Measurements from ENCODE around the gene RAB27A.

The RAB27A gene

DNA sequence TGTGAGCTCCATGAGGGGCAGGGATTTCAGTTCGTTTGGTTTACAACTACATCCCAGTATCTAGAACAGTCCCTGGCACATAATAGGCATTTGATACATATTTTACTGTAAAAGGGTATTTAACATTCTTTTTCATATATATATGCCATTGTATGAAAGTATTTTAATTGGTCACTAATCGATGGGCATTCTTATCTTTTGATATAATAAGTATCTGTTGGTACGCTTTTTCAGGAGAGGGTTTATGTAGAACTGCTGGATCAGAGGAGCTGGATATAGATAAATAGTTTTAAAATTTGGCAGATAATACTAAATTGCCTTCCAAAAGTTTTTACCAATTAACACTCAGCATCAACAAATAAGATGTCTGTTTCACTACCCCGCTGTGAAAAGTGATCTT, 91.9 kb downstream of the RAB27A start:
- TF ChIP-seq TAF1 (IDR thresholded peaks at IDR 0.05; ENCODE audit: borderline replicate concordance, insufficient read depth, low read length) (no peak), POLR2AphosphoS5 (IDR thresholded peaks at IDR 0.05; ENCODE audit: low read depth, low read length) (no peak), FOXP2 (optimal IDR thresholded peaks at IDR 0.05; ENCODE audit: borderline replicate concordance, extremely low read depth, extremely low read length, insufficient read depth) (no peak), SIN3A (IDR thresholded peaks at IDR 0.05; ENCODE audit: borderline replicate concordance, insufficient read depth, low read length) (no peak)
- TF ChIP-seq, protein P1, sequence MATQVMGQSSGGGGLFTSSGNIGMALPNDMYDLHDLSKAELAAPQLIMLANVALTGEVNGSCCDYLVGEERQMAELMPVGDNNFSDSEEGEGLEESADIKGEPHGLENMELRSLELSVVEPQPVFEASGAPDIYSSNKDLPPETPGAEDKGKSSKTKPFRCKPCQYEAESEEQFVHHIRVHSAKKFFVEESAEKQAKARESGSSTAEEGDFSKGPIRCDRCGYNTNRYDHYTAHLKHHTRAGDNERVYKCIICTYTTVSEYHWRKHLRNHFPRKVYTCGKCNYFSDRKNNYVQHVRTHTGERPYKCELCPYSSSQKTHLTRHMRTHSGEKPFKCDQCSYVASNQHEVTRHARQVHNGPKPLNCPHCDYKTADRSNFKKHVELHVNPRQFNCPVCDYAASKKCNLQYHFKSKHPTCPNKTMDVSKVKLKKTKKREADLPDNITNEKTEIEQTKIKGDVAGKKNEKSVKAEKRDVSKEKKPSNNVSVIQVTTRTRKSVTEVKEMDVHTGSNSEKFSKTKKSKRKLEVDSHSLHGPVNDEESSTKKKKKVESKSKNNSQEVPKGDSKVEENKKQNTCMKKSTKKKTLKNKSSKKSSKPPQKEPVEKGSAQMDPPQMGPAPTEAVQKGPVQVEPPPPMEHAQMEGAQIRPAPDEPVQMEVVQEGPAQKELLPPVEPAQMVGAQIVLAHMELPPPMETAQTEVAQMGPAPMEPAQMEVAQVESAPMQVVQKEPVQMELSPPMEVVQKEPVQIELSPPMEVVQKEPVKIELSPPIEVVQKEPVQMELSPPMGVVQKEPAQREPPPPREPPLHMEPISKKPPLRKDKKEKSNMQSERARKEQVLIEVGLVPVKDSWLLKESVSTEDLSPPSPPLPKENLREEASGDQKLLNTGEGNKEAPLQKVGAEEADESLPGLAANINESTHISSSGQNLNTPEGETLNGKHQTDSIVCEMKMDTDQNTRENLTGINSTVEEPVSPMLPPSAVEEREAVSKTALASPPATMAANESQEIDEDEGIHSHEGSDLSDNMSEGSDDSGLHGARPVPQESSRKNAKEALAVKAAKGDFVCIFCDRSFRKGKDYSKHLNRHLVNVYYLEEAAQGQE (IDR thresholded peaks at IDR 0.05; ENCODE audit: insufficient read depth in 1 of 2, low read depth in 2 of 2, low read length in 2 of 2) = no peak

DNA sequence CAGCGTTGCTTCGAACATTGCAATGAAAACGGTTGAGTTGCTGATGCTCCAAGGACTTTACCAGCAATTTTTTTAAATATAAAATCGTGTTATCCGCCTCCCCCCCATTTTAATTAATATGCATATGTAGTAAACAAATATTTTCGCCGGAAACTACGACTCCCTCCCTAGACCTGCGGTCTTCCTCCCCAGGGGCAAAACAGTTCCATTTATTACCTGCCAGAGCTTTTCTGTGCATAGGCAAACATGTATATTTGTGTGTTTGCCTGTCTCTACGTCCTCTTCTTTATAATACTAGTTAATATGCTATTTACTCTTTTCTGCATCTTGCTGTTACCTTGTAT, 92.3 kb downstream of the RAB27A start:
- TF ChIP-seq, protein P1 (IDR thresholded peaks at IDR 0.05; ENCODE audit: insufficient read depth in 1 of 2, low read depth in 2 of 2, low read length in 2 of 2) = no peak
- no peak for TF ChIP-seq SIN3A (IDR thresholded peaks at IDR 0.05; ENCODE audit: borderline replicate concordance, insufficient read depth, low read length)
- TF ChIP-seq TAF1 (IDR thresholded peaks at IDR 0.05; ENCODE audit: borderline replicate concordance, insufficient read depth, low read length) = no peak
- no peak for TF ChIP-seq POLR2AphosphoS5 (IDR thresholded peaks at IDR 0.05; ENCODE audit: low read depth, low read length)
- no peak for TF ChIP-seq FOXP2 (optimal IDR thresholded peaks at IDR 0.05; ENCODE audit: borderline replicate concordance, extremely low read depth, extremely low read length, insufficient read depth)

DNA sequence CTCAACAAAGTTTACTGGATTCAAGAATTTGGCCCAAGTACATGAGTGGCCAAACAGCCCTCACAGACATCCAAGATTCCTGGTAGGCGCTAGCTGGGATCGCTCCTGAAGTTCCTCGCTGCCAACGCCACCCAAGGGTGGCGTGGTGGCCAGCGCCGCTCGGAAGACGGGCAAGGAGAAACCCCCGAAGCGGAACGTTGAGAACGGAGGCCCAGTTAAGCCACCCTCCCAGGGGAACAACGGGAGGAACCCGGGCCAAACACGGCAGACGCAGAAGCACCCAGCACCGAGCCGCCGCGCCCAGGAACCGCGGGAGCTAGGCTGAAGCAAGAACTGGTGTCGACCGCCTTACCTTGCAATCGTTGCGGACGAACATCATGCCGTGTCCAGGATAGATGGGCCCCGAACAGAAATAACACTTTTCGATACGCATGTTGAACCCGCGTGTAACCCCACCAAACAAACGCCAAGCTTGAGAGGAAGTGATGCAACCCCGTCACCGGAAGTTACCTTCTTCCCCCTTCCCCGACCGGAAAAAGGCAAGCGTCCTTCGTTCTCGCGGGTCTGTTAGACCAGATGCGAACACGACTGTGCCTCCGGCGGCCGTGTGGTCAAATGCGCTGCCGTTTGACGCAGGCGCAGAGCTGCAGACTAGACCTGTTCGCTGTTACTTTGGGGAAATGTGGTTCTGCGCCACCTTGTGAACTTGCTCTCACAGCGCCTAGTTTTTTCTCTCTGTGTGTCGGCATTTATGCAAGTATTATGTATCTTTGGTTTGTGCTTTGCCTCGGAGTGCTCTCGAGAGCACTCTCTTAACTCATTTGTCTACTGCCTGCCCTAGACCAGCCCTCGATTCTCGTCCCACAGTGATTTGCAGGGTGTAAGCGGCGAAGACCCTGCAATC, 92.9 kb downstream of the RAB27A start, which contains the start of gene RSL24D1:
TSS of gene RSL24D1 (minus strand) at position 484 of the 904 bp plus-strand sequence. CDS start at position 433, 51 bp downstream.
- TF ChIP-seq POLR2AphosphoS5 (IDR thresholded peaks at IDR 0.05; ENCODE audit: low read depth, low read length) (peak; percentile 95), FOXP2 (optimal IDR thresholded peaks at IDR 0.05; ENCODE audit: borderline replicate concordance, extremely low read depth, extremely low read length, insufficient read depth) (peak; percentile 8), TAF1 (IDR thresholded peaks at IDR 0.05; ENCODE audit: borderline replicate concordance, insufficient read depth, low read length) (peak; percentile 87; the same call in 1 of the 2 replicates), SIN3A (IDR thresholded peaks at IDR 0.05; ENCODE audit: borderline replicate concordance, insufficient read depth, low read length) (no peak; the same call in 1 of the 2 replicates)
- TF ChIP-seq, protein P1 (IDR thresholded peaks at IDR 0.05; ENCODE audit: insufficient read depth in 1 of 2, low read depth in 2 of 2, low read length in 2 of 2) = 0 out of 4 replicates have a peak, but pooled peaks of 1 of the 2 experiments have one; percentile 45

DNA sequence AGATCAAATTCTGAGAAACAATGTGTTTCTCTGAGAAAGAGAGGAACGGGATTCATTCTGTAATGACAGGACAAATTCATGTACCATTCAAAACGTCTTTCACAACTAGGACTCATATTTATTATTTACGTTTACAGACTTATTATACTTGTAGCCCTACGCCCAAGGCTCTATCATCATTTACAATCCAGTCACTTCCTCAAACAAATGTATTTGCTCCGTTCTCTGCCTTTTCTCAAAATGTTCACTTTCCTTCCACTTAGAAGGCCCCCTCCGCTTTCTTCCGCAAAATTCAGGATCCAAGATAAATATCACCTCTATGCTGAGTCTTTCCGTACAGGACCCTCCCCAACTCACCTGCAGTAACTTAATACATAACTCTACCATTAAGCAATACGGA, 93.6 kb downstream of the RAB27A start:
- no peak for TF ChIP-seq SIN3A (IDR thresholded peaks at IDR 0.05; ENCODE audit: borderline replicate concordance, insufficient read depth, low read length)
- TF ChIP-seq FOXP2 (optimal IDR thresholded peaks at IDR 0.05; ENCODE audit: borderline replicate concordance, extremely low read depth, extremely low read length, insufficient read depth) = no peak
- no peak for TF ChIP-seq POLR2AphosphoS5 (IDR thresholded peaks at IDR 0.05; ENCODE audit: low read depth, low read length)
- no peak for TF ChIP-seq TAF1 (IDR thresholded peaks at IDR 0.05; ENCODE audit: borderline replicate concordance, insufficient read depth, low read length)
- TF ChIP-seq, protein P1 (IDR thresholded peaks at IDR 0.05; ENCODE audit: insufficient read depth in 1 of 2, low read depth in 2 of 2, low read length in 2 of 2) = no peak

Measured in PFSK-1 (cell line).